GM10248 (cell line): ENCODE data around the gene DCXR.

Source experiments
- CTCF ChIA-PET: fragments of 300-600 bp; sonication (Branson Sonifier 250); formaldehyde crosslinking; extraction: SDS; loops from one replicate; lab custom pipeline; 2021; ENCODE audit warnings: antibody characterized with exemption; lab: Yijun Ruan, JAX
- POLR2A ChIA-PET: fragments of 350-650 bp; sonication (Branson Sonifier 250); formaldehyde crosslinking; extraction: SDS; loops from one replicate; lab custom pipeline; 2020; ENCODE audit warnings: antibody characterized with exemption; lab: Yijun Ruan, JAX
- DNase-seq: peaks from one replicate; pipeline ENCODE4 v3.0.0; 2012; ENCODE audit errors: extremely low spot score
- TF ChIP-seq, protein P1 (sequence below): IDR thresholded peaks from 2 replicates; pipeline ENCODE4 v1.5.1; 2012; ENCODE audit warnings: mild to moderate bottlenecking, low read depth; ENCODE audit errors: extremely low read depth, missing control alignments, control extremely low read depth

Gene DCXR

DNA sequence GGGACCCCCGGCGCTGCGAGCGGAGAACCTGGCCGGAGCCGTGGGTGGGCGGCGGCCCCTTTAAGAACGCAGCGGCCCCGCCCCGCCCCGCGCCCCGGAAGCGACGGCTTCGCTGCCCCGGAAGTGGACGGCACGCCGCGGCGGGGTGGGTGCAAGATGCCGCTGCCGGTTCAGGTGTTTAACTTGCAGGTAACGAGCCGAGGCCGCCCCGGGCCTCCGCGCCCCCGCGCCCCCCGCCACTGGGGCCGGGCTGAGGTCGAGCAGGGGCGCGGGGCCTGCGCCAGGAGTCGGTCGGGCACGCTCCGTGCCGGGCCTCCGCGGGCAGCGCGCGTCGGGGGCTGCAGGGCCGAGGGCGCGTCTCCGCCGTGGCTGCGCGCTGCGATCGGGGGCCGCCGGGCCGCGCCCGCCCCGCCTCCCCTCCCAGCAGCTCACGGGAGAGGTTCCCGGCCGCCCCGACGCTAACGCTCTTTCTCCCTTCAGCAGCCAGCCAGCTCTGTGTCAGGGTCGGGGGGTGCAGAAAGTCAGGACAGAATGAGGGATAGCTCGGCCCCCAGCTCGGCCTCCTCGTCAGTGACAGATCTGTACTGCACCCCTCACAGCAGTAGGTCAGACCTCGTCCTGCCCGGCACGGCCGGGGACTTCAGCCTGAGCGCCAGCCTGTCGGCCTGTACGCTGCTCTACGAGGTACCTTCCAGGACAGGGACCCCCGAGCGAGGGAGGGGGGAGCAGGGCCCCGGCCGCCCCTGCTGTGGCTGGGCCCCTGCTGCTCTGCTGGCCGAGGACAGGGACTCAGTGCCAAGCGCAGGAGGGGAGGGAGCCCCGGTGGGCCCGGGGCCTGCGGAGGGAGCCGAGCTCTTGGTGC lies 14.5 kb upstream of the DCXR start, which contains the start of the genes GPS1 and RFNG:
Gene GPS1 (plus strand): TSS at position 123 of the 862 bp plus-strand sequence. CDS start 34 bp downstream, at position 157.
Gene RFNG (minus strand): TSS at position 36 of the 862 bp plus-strand sequence. CDS start 45 bp downstream, outside the sequence.
- ChIA-PET POLR2A (interaction anchor here (0.6 to 1.0 kb wide), 3 partner anchors 10 to 14 kb away, joined by 3 to 4 read pairs (median 3); partner anchors contain the start of gene DCXR), CTCF (interaction anchor here (0.9 to 3.0 kb wide), 2 partner anchors 21 to 22 kb away, joined by 4 to 14 read pairs; partner anchors contain the start of gene RAC3)
- TF ChIP-seq, protein P1, sequence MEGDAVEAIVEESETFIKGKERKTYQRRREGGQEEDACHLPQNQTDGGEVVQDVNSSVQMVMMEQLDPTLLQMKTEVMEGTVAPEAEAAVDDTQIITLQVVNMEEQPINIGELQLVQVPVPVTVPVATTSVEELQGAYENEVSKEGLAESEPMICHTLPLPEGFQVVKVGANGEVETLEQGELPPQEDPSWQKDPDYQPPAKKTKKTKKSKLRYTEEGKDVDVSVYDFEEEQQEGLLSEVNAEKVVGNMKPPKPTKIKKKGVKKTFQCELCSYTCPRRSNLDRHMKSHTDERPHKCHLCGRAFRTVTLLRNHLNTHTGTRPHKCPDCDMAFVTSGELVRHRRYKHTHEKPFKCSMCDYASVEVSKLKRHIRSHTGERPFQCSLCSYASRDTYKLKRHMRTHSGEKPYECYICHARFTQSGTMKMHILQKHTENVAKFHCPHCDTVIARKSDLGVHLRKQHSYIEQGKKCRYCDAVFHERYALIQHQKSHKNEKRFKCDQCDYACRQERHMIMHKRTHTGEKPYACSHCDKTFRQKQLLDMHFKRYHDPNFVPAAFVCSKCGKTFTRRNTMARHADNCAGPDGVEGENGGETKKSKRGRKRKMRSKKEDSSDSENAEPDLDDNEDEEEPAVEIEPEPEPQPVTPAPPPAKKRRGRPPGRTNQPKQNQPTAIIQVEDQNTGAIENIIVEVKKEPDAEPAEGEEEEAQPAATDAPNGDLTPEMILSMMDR: no peak
- peak; percentile 94 for DNase-seq

DNA sequence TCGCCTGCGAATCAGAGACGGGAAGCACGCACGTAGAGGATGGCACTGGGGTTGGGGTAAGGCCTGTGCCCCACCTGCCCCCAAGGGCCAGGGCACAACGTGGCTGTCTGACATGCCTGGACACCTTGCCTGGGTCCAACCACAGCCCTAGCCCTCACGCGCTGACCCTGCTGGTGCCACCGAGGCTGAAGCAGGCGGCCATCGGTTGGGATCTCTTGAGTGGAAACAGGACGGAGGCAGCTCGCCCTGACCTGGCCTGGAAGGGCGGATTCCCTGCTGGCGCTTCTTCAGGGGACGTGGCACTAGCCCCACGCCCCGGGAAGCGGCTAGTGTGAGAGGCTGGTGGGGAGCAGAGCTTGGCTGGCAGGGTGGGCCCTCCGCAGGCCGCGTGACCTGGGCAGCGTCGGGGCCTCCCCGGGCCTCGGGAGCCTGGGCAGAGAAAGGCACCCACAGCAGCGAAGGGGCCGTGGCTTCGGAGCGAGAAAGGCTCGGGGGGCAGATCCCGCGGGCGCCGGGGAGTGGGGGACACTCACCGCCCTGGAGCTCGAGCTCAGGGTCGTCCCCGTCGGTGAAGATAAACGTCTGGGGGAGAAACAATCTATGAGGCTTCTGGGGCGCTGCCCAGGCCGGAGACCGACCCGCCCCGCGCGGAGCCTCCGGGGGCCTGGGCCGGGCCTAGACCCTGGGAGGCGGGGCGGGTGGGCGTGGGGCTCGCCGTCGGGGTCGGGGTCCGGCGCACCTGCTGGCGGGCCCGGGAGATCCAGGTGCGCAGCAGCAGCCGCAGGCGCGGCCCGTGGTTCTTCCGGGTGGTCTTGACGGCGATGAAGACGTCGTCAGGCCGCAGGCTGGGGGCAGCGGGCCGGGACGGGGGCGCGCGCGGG lies 13.5 kb upstream of the DCXR start:
- no peak for DNase-seq
- CTCF ChIA-PET: interaction anchor here (1.2 to 3.0 kb wide), 5 partner anchors 13 to 155 kb away, joined by 4 to 15 read pairs (median 5); partner anchors contain the start of genes DCXR, DUS1L and RAC3
- POLR2A ChIA-PET: interaction anchor here (1.0 to 1.8 kb wide), 2 partner anchors 13 kb away, joined by 3 to 5 read pairs; partner anchors contain the start of gene DCXR
- TF ChIP-seq, protein P1: no peak

DNA sequence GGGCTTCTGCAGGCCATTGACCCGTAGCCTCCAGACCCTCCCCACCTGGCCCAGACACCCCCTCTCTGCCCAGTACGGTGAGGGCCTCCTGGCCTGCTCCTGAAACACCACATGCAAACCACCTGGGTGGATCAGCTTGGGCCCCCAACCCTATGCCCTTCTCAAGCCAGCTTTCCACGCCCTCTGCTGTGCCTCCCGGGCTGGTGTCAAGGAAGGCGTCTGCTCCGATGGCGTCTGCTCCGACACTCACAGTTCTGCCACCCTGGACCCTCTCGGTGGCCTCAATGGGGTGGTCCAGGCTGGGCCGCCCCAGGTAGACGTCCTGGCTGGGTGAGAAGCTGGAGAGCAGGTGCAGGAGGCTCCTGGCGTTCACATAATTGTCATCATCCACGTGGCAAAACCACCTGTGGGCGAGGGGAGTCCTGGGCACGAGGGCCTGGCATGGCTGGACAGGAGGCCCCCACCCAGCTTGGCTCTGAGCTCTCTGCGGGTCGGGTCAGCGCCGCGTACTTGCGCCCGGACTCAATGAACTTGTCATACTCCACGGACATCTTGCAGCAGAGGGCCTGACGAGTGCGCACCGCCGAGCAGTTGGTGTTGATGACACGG lies 12.8 kb upstream of the DCXR start:
- no peak for DNase-seq
- ChIA-PET CTCF (interaction anchor here (0.9 to 3.0 kb wide), 6 partner anchors 10 to 156 kb away, joined by 3 to 15 read pairs (median 5); partner anchors contain the start of genes DCXR, DUS1L and RAC3), POLR2A (interaction anchor here (0.6 to 1.8 kb wide), 2 partner anchors 13 to 400 kb away, joined by 3 to 5 read pairs; partner anchors contain the start of gene DCXR)
- TF ChIP-seq, protein P1: no peak

DNA sequence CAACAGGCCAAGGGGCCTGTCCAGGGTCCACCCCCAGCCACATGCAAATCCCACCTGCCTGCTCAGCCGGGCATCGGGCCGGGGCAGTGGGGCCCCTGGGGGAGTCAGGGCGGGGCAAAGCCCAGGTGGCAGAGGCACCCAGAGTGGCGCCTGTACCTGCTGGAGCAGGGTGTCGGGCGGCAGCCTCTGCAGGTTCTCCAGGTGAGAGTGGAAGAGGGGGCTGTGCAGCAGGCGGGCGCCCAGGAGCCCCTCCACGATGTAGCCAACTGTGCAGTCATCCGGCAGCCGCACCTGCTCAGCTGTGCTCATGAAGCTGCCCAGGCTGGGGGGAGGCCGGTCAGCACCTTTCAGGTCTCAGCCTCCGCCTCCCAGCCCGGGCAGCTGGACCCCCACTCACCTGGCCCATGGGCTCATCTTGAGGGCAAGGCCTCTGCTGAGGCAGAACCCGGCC lies 12.0 kb upstream of the DCXR start:
- TF ChIP-seq, protein P1: no peak
- DNase-seq: no peak
- ChIA-PET CTCF (interaction anchor here (0.9 to 3.0 kb wide), 6 partner anchors 11 to 156 kb away, joined by 3 to 15 read pairs (median 5); partner anchors contain the start of genes DCXR, DUS1L and RAC3), POLR2A (interaction anchor here (1.8 kb wide), 1 partner anchor 12 kb away, joined by 5 read pairs; the partner anchor contains the start of gene DCXR)

DNA sequence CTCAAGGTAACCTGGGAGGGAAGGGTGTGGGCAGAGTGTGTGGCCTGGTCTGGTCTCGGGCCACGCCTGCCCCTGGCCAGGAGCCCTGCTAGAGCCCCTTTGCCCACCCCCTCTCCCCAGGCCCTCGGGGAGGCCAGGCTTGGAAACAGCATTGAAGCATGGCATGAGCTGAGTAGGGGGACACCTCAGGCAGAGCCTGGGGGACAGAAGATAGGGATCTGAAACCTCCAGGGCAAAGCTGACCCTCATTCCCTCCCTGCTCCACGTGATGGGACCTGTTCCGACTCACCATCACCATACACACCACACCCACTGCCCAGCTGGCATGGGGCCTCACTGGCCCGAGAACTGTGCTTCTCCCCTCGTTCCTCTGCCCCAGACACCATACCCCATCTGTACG lies 11.6 kb upstream of the DCXR start:
- DNase-seq: no peak
- TF ChIP-seq, protein P1: no peak
- POLR2A ChIA-PET: interaction anchor here (1.8 kb wide), 1 partner anchor 11 kb away, joined by 5 read pairs; the partner anchor contains the start of gene DCXR
- CTCF ChIA-PET: interaction anchor here (2.6 to 3.0 kb wide), 2 partner anchors 11 to 19 kb away, joined by 14 to 15 read pairs; partner anchors contain the start of genes DCXR and RAC3
